Measurements from ENCODE around the gene SPEG.

Gene SPEG

DNA sequence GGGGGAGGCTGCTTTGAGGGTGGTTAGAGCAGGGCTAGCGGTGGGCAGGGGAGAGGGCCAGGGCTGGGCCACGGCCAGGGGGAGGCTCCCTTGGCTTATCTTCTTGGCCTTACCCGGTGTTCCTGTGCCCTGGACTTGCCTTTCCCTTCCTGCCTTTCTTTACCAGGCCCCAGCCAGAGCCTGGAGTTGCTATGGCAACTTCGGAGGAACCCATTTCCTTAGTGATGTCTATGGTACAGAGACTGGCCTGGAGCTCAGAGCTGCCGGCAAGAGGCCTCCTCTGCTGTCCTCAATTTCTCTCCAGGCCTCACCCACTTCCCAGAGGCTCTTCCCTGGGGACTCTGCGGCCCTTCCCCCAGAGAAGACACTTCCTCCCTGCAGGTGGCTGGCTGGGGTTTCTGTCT is 11.5 kb downstream of the SPEG start:
- no peak for DNase-seq

DNA sequence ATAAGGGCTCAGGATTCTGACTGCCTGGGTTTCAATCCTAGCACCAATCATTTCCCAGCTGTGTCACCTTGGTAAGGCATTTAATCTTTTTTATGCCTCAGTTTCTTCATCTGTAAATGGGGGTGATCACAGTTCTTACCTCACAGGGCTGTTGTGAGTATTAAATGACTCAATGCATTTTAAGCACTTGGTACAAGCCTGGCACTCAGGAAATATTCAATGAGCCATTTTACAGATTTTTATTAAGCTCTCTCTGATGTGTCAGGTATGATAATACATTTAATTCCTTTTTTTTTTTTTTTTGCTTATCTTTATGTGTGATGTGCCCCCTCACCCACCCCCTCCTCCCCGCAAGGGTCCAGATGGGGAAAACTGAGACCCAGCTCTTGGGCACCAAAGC is 12.0 kb downstream of the SPEG start:
- no peak for DNase-seq

DNA sequence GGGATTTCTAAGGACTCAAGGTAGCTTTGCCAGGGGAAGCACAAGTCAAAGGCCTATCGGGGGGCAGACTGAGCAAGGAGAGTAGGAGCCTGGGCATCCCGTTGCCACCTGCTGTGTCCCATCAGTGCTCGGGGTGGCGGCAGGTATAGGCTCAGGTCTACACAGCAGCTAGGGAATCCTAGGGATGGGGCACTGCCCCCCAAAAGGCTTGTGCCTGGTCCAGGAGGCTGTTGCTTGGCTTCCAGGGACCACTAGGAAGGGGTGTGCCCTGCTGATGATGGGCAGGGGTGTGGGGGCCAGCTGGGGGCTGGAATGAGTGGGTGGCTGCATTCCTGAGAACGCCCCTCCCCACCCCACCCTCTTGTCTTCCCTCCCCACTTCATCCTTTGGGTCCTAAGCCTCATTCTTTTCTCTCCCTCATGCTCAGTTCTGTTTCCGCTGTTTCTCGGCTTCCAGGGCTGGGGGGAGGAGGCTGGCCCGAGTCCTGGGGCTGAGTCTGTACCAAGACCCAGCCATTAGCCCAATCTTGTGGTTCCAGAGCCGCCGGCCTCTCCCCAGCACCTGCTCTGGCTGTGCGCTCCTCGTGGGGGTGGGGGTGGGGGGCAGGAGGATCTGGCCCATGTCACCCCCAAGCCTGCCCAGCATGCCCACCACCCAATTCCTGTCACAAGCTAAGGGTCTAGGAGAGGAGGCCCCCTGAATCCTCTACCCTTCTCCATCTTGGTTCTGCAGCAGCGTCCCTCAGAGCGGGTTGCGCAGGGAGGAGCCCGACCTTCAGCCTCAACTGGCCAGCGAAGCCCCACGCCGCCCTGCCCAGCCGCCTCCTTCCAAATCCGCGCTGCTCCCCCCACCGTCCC is 12.8 kb downstream of the SPEG start:
- no peak for DNase-seq

DNA sequence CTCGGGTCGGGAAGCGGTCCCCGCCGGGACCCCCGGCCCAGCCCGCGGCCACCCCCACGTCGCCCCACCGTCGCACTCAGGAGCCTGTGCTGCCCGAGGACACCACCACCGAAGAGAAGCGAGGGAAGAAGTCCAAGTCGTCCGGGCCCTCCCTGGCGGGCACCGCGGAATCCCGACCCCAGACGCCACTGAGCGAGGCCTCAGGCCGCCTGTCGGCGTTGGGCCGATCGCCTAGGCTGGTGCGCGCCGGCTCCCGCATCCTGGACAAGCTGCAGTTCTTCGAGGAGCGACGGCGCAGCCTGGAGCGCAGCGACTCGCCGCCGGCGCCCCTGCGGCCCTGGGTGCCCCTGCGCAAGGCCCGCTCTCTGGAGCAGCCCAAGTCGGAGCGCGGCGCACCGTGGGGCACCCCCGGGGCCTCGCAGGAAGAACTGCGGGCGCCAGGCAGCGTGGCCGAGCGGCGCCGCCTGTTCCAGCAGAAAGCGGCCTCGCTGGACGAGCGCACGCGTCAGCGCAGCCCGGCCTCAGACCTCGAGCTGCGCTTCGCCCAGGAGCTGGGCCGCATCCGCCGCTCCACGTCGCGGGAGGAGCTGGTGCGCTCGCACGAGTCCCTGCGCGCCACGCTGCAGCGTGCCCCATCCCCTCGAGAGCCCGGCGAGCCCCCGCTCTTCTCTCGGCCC is 13.6 kb downstream of the SPEG start:
- no peak for DNase-seq

DNA sequence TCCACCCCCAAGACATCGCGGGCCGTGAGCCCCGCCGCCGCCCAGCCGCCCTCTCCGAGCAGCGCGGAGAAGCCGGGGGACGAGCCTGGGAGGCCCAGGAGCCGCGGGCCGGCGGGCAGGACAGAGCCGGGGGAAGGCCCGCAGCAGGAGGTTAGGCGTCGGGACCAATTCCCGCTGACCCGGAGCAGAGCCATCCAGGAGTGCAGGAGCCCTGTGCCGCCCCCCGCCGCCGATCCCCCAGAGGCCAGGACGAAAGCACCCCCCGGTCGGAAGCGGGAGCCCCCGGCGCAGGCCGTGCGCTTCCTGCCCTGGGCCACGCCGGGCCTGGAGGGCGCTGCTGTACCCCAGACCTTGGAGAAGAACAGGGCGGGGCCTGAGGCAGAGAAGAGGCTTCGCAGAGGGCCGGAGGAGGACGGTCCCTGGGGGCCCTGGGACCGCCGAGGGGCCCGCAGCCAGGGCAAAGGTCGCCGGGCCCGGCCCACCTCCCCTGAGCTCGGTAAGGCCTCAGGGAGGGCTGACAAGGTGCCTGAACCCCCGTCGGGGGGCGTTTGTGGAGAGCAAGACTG is 14.2 kb downstream of the SPEG start:
- no peak for DNase-seq

DNA sequence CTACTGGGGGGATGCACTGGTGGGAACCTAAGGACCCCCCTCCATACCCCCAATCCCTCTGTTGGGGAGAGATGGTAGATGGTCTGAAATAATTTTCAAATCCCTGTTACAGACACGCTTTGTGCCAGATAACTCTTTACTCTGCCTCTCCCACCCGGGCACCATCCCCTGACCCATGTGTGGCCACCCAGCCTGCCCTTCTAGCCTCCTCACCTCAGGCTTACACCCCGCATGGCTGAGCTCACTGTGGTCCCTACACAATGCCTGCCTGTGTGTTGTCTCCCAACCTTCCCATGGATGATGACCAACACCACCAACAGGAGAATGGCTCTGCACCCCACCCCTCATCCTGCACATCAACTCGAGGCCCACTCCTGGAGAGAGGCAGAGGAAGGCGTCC is 15.0 kb downstream of the SPEG start:
- DNase-seq: no peak

DNA sequence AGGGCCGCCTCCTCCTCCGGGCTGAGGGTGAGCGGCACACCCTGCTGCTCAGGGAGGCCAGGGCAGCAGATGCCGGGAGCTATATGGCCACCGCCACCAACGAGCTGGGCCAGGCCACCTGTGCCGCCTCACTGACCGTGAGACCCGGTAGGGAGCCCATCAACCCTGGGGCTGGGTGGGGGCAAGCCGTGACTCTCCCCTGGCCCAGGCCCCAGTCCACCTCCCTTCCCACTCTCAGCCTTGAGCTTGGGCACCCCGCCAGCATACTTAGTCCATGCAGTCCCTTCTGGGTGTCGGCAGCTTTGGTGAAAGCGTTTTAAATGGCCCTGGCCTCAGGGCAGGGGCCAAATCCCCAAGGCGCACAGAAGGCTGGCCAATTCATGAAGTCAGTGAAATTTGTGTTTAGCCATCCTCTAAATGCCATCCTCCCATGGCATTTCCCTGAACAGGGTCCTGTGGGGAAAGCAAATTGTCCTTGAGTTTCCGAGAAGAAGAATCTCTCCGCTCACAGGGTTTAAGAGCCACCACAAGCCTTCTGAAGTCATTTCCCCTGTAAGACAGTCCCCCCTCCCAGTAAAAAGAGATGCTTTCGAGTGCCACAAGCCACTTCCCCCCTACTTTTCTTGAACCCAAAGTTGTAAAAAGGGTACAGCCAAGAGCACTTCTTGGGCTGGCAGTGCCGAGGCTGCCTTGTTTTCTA is 17.2 kb downstream of the SPEG start:
- DNase-seq: no peak

DNA sequence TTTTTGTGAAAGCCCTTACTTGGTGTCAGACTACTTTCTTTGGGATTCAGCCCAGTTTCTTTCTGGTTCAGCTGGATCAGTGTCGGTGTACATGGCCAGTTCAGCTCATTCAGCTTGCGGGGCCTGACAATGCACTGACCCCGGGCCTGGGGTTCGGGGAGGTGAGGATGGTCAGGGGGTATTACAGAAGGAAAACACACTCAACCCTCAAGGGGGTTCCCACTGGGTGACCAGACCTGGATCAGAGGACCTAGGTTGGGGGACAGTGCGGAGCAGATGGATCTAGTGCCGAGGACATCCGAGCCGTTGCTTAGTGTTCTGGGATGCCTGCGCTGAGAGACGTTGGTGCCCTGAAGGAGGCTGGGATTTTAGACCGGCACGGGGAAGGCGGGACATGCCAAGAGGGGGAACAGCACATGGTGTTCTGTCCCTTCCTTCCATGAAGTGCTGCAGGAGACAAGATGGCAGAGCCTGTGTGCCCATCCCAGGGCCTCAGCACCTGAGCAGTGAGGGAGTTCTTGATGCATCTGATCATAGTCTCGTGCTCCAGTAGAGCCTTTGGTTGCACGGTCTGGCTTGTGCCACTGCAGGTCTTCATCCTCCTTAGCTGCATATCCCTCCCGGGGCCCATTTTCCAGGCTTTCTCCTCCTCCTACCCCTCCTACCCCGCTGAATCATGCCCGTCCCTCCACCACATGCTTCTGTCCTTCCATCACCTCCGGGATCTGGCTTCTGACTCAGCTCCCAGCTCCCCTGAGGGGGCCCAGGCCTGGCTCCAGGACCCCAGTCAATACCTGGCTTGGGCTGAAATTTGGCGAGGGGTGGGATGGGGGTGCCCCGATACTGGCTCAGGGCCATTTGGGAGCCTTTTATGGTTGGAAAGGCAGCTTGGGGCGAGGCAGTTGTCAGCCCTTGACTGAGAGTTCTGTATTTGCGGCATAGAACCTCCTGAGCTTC is 18.0 kb downstream of the SPEG start:
- no peak for DNase-seq

DNA sequence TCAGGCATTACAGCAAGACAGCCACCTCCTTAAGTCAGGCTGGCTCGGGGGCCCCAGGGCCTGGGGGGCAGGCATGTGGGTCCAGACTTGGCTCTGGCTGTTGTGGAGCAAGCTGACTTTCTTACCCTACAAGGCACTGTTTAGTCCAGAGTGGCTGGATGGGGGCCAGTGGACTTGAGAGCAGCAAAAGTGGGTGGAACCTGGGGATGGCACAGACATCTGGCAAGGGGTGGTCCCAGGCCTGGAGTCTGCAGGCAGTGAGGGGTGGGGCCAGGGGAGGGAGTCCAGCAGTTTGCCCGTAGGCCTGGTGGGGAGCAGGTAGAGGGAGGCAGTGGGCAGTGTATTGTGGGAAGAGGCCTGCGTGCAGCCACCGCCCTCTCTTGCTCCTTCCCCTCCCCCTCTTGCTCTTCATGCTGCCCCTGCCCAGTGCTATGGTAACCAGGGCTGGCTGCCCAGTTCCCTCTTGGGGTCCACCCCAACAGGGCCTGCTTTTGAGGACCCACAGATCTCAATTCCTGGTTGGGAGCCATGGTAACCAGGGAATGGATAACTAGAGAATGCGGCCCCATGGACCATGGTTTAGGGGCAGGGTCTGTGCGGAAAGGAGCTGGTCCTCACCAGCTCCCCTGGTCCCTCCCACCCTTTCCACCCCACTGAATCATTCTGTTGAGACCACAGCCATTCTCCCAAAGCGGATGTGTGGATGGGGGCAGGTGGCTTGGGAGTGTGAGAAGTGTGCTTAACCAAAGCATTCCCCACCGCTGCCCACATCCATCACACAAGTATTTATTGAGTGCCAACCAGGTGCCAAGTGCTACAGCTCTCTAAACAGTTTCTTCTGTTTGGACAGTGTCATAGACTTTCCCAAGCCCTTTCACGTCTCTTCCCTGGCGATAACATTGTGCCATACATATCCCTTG is 19.3 kb downstream of the SPEG start:
- DNase-seq: no peak

DNA sequence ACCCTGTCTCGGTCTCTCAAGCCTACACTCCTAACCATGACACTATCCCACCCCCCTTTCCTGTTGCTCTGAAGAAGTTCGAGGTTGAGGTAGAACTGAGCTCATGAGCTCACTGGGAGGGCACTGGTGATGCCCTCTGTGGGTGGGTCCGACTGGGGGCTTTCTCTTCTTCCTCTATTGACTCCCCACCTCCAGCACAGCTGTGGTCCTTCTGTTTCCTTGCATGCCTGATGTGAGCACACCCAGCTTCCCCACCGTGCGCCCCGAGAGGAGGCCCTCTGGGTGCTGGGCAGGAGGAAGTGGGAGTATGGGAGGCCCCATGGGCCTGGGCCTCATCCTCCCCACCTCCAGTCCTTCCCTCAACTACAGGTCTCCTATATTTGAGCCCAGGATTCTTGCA is 20.9 kb downstream of the SPEG start:
- DNase-seq: no peak

DNA sequence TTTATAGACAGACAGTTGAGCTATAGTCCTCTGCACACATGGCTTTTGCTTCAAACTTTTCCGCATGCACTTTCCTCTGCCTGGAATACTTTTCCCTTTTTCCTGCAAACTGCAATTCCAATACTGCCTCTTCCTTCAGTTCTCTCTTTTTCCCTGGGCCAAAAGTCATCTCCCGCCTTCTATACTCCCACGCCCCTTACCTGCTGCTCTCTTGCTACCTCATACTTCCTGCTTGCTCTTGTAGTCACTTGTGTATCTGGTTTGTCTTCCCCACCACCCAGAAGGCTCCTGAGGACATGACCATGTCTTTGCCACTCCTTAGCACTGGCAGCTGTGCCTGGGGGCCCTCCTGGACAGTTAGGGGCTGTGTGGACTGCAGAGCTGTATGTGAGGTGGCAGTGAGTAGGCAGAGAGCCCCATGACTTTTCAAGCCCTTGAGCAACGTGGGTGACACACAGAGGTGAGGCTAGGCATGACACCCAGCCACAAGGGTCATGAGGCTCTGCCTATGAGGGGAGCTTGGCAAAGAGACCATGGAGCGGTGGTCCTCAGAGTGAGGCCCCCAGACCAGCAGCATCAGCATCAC is 23.2 kb downstream of the SPEG start:
- no peak for DNase-seq

DNA sequence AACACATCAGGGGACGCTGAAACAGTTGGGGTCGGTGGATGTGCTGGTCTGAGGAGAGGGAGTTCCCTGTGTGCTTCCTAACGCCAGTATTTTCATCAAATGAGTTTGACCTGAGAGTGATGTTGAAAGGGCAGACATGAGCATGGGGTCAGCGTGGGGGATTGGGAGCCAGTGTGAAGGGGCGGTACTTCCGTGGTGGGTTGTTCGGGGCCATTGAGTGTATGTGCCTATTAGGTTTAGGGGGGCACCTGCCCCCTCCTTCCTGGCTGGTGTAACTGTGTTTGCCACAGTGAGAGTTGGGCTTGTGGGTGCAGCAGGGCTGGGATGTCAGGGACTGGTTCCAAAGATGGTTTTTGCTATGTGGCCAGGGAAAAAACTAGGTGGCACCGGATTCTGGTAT is 24.4 kb downstream of the SPEG start:
- DNase-seq: no peak

DNA sequence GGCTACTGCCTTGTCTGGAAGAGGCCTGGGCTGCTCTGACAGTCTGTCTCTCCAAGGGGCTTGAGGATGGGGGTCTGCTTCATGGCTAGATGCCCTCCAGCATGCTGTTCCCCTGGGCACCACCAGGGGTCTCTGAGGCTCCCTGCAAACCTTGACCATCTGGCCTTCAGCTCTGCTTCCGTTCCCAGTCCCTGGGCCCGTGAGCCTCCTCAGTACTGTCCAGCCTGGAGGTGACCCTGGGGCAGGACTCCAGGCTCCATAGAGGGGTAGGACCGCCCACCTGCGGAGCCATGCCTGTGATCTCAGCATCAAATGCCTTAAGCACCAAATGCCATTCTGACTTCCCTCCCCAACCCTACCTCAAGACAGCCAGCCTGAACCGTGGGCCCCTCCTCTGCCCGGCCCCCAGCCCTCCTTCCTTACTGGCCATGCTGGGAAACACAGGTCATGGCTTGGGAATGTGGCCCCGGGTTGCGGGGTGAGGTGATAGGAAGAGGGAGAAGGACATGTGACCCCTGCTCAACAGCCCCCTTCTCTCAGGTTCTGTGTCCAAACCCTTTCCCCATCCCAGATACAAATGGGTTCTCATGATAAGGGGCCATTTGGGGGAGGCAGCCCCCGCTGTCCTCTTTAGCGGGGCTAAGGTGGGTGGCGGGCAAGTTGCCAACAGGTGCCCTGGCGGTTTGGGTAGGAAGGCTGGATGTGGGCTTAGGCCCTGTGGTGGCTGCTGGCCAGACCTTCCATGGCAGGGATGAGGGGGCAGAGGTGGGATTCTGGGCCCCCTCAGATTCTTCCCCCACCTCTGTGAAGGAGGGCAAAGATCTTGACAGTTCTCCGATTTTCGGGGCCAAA is 25.0 kb downstream of the SPEG start:
- DNase-seq: peak; percentile 47

DNA sequence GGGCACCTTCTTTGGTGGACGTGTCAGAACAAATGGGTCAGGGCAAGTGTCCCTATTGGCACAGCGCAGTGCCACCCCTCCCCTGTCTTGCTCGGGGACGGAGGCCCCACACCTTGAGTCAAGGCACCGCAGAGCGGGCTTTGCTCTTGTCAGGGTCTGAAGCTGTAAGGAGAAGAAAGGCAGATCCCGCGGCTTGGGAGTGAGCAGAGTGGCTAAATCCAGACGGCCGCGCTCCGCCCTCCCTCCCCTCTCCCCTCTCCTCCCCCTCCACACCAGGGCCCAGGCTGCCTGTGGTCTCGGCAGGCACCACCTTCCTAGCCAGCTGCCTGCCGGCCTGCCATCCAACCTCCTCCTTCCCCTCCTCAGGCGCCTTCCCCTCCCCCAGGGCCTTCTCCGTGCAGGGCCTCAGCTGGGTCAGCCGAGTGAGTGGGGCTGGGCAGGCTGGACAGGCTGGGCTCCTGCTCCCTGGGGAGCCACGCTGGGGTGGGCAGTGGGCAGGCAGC is 25.8 kb downstream of the SPEG start:
- no peak for DNase-seq

DNA sequence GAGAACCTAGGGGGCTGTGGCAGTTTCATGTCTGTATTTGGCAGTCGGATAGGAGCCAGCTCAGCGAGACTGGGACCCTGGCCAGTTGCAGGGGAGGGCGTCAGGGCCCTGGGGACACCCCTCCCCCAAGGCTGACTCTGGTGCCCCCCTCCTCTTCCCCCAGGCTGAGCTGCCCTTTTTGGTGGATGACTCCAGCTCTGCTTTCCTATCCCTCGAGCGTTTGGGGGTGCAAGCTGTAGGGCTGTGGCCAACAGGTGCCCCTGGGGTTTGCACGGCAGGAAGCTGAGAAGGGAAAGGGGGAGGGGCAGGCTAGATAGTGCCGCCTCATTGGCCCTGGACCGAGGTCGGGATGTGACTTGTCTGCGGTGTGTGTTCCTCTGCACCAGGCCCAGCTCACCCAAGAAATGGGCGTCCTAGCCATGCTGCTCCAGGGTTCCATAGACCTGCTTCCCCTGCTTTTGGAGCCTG is 26.4 kb downstream of the SPEG start:
- no peak for DNase-seq

DNA sequence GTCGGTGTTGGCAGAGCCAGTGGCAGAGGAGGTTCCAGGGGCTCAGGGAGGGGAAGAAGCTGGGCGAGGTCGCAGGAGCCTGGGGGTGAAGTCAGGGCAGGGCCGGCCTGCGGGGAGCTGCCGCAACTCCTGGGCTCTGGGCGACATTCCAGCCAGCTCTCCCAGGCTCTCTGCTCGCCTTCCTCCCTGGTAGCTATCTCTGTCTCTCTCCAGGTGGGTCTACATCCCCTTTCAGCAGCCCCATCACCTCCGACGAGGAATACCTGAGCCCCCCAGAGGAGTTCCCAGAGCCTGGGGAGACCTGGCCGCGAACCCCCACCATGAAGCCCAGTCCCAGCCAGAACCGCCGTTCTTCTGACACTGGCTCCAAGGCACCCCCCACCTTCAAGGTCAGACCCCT is 27.0 kb downstream of the SPEG start:
- DNase-seq: no peak

DNA sequence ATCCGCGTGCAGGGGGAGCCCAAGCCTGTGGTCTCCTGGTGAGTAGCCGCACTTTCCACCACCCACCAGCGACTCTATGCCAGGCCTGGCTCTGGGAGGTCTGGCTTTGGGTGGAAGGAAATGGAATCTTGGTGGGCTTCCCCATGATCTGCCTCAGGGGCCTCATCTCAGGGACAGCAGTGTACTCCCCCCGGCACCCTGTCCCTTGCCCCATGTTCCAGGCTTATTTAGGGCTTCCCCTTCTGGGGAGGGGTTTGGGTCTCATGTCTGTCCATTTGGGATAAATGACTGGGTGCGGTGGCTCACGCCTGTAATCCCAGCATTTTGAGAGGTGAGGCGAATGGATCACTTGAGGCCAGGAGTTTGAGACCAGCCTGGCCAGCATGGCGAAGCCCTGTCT is 27.7 kb downstream of the SPEG start:
- DNase-seq: no peak

DNA sequence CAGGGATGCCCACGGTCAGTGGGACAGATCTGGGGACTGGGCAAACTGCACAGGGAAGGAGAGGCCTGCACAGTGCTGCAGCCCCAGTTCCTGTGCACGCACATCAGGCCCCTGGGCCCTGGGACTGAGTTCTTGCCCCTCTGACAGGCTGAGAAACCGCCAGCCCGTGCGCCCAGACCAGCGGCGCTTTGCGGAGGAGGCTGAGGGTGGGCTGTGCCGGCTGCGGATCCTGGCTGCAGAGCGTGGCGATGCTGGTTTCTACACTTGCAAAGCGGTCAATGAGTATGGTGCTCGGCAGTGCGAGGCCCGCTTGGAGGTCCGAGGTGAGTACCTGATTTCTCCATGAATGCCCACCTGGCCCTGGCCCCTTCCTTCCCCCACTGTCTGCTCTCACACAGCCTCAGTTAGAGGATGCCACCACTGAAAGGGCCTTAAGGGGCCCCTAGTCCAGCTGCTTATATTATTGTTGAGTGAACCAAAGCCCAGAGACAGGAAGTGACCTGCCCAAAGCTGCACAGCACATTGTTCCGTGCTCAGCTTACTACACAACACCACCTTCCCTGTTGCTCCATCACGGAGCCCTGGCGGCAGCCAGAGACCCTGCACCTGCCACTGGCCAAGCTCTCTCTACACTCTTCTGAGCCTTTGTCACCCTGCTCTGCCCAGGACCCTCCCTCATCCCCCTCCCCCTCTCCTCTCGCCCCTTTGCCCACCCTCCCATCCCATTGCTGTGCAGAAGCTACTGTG is 29.8 kb downstream of the SPEG start:
- DNase-seq: no peak
